Dermis blood vessel endothelial cell (primary cell): ENCODE data around the gene RLF. TPM values are rescaled to one million over a fixed set of nuclear protein-coding genes. Genes with fewer than 3 reads are reported as not detected.

Experiments used
- DNase-seq: peaks from one replicate; pipeline ENCODE4 v3.0.0; 2010
- total RNA-seq: library from RNA; depleted of rRNA; stranded (reverse); fragments of >200 nt; gene quantifications from 2 replicates; pipeline ENCODE4 v1.2.3, GENCODE V29; 2014

Gene RLF
- total RNA-seq, 1 donor from 2014 or later, result 24.5 TPM

- DNase-seq, result no peak
Observed at GRCh38 chr1:40272653-40273213, 111.5 kb downstream of the RLF start.

- DNase-seq, result no peak
Observed at GRCh38 chr1:40273547-40274166, 112.5 kb downstream of the RLF start.

- DNase-seq, result no peak
Observed at GRCh38 chr1:40274331-40274730, 113.1 kb downstream of the RLF start.

- DNase-seq, result no peak
Observed at GRCh38 chr1:40276122-40276521, 114.9 kb downstream of the RLF start.

- no peak for DNase-seq
Observed at GRCh38 chr1:40281853-40282252, 120.7 kb downstream of the RLF start.

Other genes starting within 250 kb of the RLF start
- 0.42 TPM in 1 of 2 replicates, not detected in the other for gene MFSD2A, start 206.2 kb upstream of the RLF start, total RNA-seq
- gene CAP1, start 120.7 kb upstream of the RLF start, total RNA-seq, result 430 and 574 TPM in 2 replicates
- 53.3 and 101 TPM in 2 replicates for gene PPT1, start 64.1 kb upstream of the RLF start, total RNA-seq
- not detected in 2 replicates for gene TMCO2, start 86.5 kb downstream of the RLF start, total RNA-seq
- 80.4 and 85.3 TPM in 2 replicates for gene ZMPSTE24, start 96.8 kb downstream of the RLF start, total RNA-seq
- 0.60 and 1.2 TPM in 2 replicates for gene COL9A2, start 155.9 kb downstream of the RLF start, total RNA-seq
- 3.7 and 6.7 TPM in 2 replicates for gene SMAP2, start 212.3 kb downstream of the RLF start, total RNA-seq